ENCODE data around the gene COL1A1. TPM values are rescaled to one million over a fixed set of nuclear protein-coding genes. Genes with fewer than 3 reads are reported as not detected.

The COL1A1 gene
- total RNA-seq, 4 donors from 2014 or later = 15.0 to 90.5 (median 25.8) TPM

GRCh38 chr17:50196036-50196435 lies 5.4 kb downstream of the COL1A1 start:
- no peak overlapping the region for H3K4me3 ChIP-seq (ENCODE audit: low read depth, poor library complexity, severe bottlenecking)
- TF ChIP-seq CTCF (IDR thresholded peaks at IDR 0.05) = no peak
- TF ChIP-seq POLR2A (IDR thresholded peaks at IDR 0.05) = no peak
- 64 to 67% methylated on average over 2 to 5 of the region's 5 CpGs for WGBS, 2 donors

GRCh38 chr17:50194934-50195865 lies 6.2 kb downstream of the COL1A1 start:
- no peak overlapping the region for H3K4me3 ChIP-seq (ENCODE audit: low read depth, poor library complexity, severe bottlenecking)
- 67 to 82% methylated on average over 14 to 17 of the region's 17 CpGs for WGBS, 2 donors

More at GRCh38 chr17:50196036-50196435, 5.4 kb downstream of the COL1A1 start:
- DNase-seq (ENCODE audit: low spot score in 2 of 2) = no peak
- intact Hi-C loops (cut with DNase I; ENCODE audit: low total_unique reads) = loop anchor here (10.0 kb wide), 1 partner anchor 279 kb away; the partner anchor contains the start of gene RSAD1

GRCh38 chr17:50194140-50194933 lies 7.1 kb downstream of the COL1A1 start:
- DNase-seq (ENCODE audit: low spot score in 2 of 2) = no peak
- TF ChIP-seq CTCF (IDR thresholded peaks at IDR 0.05) = no peak
- TF ChIP-seq POLR2A (IDR thresholded peaks at IDR 0.05) = no peak
- intact Hi-C loops (cut with DNase I; ENCODE audit: low total_unique reads) = loop anchor here (10.0 kb wide), 1 partner anchor 280 kb away; the partner anchor contains the start of gene RSAD1
- 65 to 66% methylated on average over 24 to 25 of the region's 25 CpGs for WGBS, 2 donors
- no peak overlapping the region for H3K4me3 ChIP-seq (ENCODE audit: low read depth, poor library complexity, severe bottlenecking)

More at GRCh38 chr17:50194934-50195865, 6.2 kb downstream of the COL1A1 start:
- intact Hi-C loops (cut with DNase I; ENCODE audit: low total_unique reads) = loop anchor here (10.0 kb wide), 1 partner anchor 280 kb away; the partner anchor contains the start of gene RSAD1
- DNase-seq (ENCODE audit: low spot score in 2 of 2) = no peak
- TF ChIP-seq POLR2A (IDR thresholded peaks at IDR 0.05) (no peak), CTCF (IDR thresholded peaks at IDR 0.05) (no peak)

GRCh38 chr17:50192618-50193291 lies 8.7 kb downstream of the COL1A1 start:
- WGBS, 2 donors = 72 to 77% methylated on average over 16 of the region's 16 CpGs
- TF ChIP-seq POLR2A (IDR thresholded peaks at IDR 0.05) (no peak), CTCF (IDR thresholded peaks at IDR 0.05) (no peak)
- no peak overlapping the region for H3K4me3 ChIP-seq (ENCODE audit: low read depth, poor library complexity, severe bottlenecking)
- intact Hi-C loops (cut with DNase I; ENCODE audit: low total_unique reads) = loop anchor here (10.0 kb wide), 1 partner anchor 282 kb away; the partner anchor contains the start of gene RSAD1
- DNase-seq (ENCODE audit: low spot score in 2 of 2) = no peak

- WGBS, 2 donors = 70 to 73% methylated on average over 4 of the region's 4 CpGs
- intact Hi-C loops (cut with DNase I; ENCODE audit: low total_unique reads) = loop anchor here (10.0 kb wide), 1 partner anchor 283 kb away; the partner anchor contains the start of gene RSAD1
- TF ChIP-seq POLR2A (IDR thresholded peaks at IDR 0.05) (no peak), CTCF (IDR thresholded peaks at IDR 0.05) (no peak)
- DNase-seq (ENCODE audit: low spot score in 2 of 2) = no peak
- H3K4me3 ChIP-seq (ENCODE audit: low read depth, poor library complexity, severe bottlenecking) = no peak overlapping the region
Measured at GRCh38 chr17:50192144-50192617, 9.2 kb downstream of the COL1A1 start.

Data from lower leg skin (tissue), 4 donors.